Measurements from ENCODE around the gene CA5A. TPM values are rescaled to one million over a fixed set of nuclear protein-coding genes. Genes with fewer than 3 reads are reported as not detected.

CA5A gene
- total and polyA plus RNA-seq, 2 of the 13 experiments (the other 11 are each of a cell fraction or from before 2014, with no cell fraction given): 66.8 to 106 TPM

GRCh38 chr16:87868254-87869029, 67.9 kb downstream of the CA5A start (continued):
- TF ChIP-seq HBP1 (CRISPR knock-in tag; IDR thresholded peaks at IDR 0.05; ENCODE audit: low read depth) (peak; percentile 93), ZNF883 (CRISPR knock-in tag; IDR thresholded peaks at IDR 0.05; ENCODE audit: not compliant biosample characterization) (peak; percentile 63), ZNF275 (CRISPR knock-in tag; IDR thresholded peaks at IDR 0.05; ENCODE audit: borderline replicate concordance) (0 out of 2 replicates have a peak, but pooled peaks have one; percentile 79), MXI1 (IDR thresholded peaks at IDR 0.05; ENCODE audit: borderline replicate concordance, low read depth, low read length) (peak; percentile 64; the same call in 1 of the 3 replicates), MXD4 (CRISPR knock-in tag; IDR thresholded peaks at IDR 0.05) (peak; percentile 50; the same call in 1 of the 2 replicates), ZBTB14 (CRISPR knock-in tag; IDR thresholded peaks at IDR 0.05) (0 out of 2 replicates have a peak, but pooled peaks have one; percentile 10), GABPB1 (CRISPR knock-in tag; IDR thresholded peaks at IDR 0.05) (0 out of 2 replicates have a peak, but pooled peaks have one; percentile 21), PHF8 (CRISPR knock-in tag; IDR thresholded peaks at IDR 0.05) (peak; percentile 7; the same call in 1 of the 2 replicates), ZNF547 (CRISPR knock-in tag; IDR thresholded peaks at IDR 0.05) (0 out of 2 replicates have a peak, but pooled peaks have one; percentile 12), MNT (IDR thresholded peaks at IDR 0.05) (peak; percentile 62), ATF4 (CRISPR knock-in tag; IDR thresholded peaks at IDR 0.05) (peak in 1 of 2 experiments; percentile 77; a peak in 1 of 4 replicates), MAX (IDR thresholded peaks at IDR 0.05) (peak; percentile 52), ZFP90 (CRISPR knock-in tag; IDR thresholded peaks at IDR 0.05; ENCODE audit: borderline replicate concordance) (0 out of 2 replicates have a peak, but pooled peaks have one; percentile 32), ZNF501 (CRISPR knock-in tag; IDR thresholded peaks at IDR 0.05) (peak; percentile 49; the same call in 1 of the 2 replicates), CCDC6 (CRISPR knock-in tag; IDR thresholded peaks at IDR 0.05) (0 out of 2 replicates have a peak, but pooled peaks have one; percentile 0), KDM3A (CRISPR knock-in tag; IDR thresholded peaks at IDR 0.05; ENCODE audit: low read depth) (0 out of 2 replicates have a peak, but pooled peaks have one; percentile 20), KAT7 (CRISPR knock-in tag; IDR thresholded peaks at IDR 0.05; ENCODE audit: borderline replicate concordance) (0 out of 2 replicates have a peak, but pooled peaks have one; percentile 13), SALL1 (CRISPR knock-in tag; IDR thresholded peaks at IDR 0.05) (peak; percentile 29; the same call in 1 of the 2 replicates), MXD1 (CRISPR knock-in tag; IDR thresholded peaks at IDR 0.05) (peak; percentile 24; the same call in 1 of the 2 replicates), ZNF558 (CRISPR knock-in tag; IDR thresholded peaks at IDR 0.05; ENCODE audit: borderline replicate concordance) (0 out of 2 replicates have a peak, but pooled peaks have one; percentile 58), KDM2A (CRISPR knock-in tag; IDR thresholded peaks at IDR 0.05; ENCODE audit: borderline replicate concordance, low read depth) (peak; percentile 12; the same call in 1 of the 2 replicates)
